GM18868 (cell line): ENCODE measurements around the gene LYL1.

Experiments
- ATAC-seq: cut with Tn5 transposase; IDR thresholded peaks from one replicate; pipeline ENCODE4 v1.9.1; 2021; ENCODE audit warnings: mild to moderate bottlenecking, moderate library complexity; ENCODE audit not compliant: unreplicated experiment

LYL1 gene

GRCh38 chr19:13130886-13131490 lies 28.3 kb upstream of the LYL1 start:
- no peak for ATAC-seq

- ATAC-seq: no peak
These were observed 26.7 kb upstream of the LYL1 start for GRCh38 chr19:13129384-13129783.

GRCh38 chr19:13128583-13128982 lies 25.9 kb upstream of the LYL1 start:
- no peak for ATAC-seq

GRCh38 chr19:13127811-13128575 lies 25.3 kb upstream of the LYL1 start:
- ATAC-seq: no peak

- ATAC-seq: no peak
These were observed 24.4 kb upstream of the LYL1 start for GRCh38 chr19:13127051-13127450.

- no peak for ATAC-seq
These were observed 20.6 kb upstream of the LYL1 start for GRCh38 chr19:13122980-13123957.

GRCh38 chr19:13122275-13122878 lies 19.7 kb upstream of the LYL1 start:
- ATAC-seq: no peak

- ATAC-seq: no peak
These were observed 19.1 kb upstream of the LYL1 start for GRCh38 chr19:13121551-13122274.

GRCh38 chr19:13120817-13121216 lies 18.2 kb upstream of the LYL1 start:
- no peak for ATAC-seq

- ATAC-seq: no peak
These were observed 17.4 kb upstream of the LYL1 start for GRCh38 chr19:13120031-13120430.

- ATAC-seq: no peak
These were observed 17.0 kb upstream of the LYL1 start for GRCh38 chr19:13119627-13120026.

GRCh38 chr19:13118424-13119193 lies 16.0 kb upstream of the LYL1 start:
- no peak for ATAC-seq

GRCh38 chr19:13117772-13118423 lies 15.2 kb upstream of the LYL1 start, which contains the start of gene NACC1:
Gene NACC1, plus strand, starts transcription at chr19:13118264. Its CDS starts 16,944 bp downstream, at chr19:13135208.
- peak; percentile 59 for ATAC-seq

GRCh38 chr19:13117176-13117771 lies 14.6 kb upstream of the LYL1 start:
- no peak for ATAC-seq

- no peak for ATAC-seq
These were observed 13.9 kb upstream of the LYL1 start, which contains the start of gene TRMT1 for GRCh38 chr19:13116282-13117175. Gene TRMT1, minus strand, starts transcription at chr19:13116740. Its CDS starts 341 bp downstream, at chr19:13116399.

- no peak for ATAC-seq
These were observed 13.3 kb upstream of the LYL1 start for GRCh38 chr19:13115936-13116281.

GRCh38 chr19:13112555-13112954 lies 9.9 kb upstream of the LYL1 start:
- no peak for ATAC-seq
